ENCODE data around the gene POLR1E.

The POLR1E gene

DNA sequence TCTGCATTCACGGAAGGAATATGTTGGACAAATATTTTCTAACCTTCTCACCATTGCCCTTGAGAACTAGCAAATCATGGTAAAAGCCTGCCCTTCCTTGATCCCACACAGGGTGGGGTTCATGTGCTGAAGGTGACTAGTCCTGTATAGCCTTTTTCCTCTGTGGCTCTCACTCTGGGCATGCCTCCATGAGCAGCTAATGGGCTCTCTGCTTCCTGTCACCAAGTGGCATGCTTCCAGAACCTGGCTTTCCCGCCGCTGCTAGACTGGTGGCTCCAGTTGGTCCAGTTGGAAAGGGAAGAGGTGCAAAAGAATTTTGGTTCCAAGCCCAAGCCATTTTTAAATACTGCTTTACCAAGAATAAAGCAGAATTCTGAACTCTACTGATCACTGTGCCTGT, 54.9 kb downstream of the POLR1E start:
- DNase-seq (ENCODE audit: low read depth) = no peak

DNA sequence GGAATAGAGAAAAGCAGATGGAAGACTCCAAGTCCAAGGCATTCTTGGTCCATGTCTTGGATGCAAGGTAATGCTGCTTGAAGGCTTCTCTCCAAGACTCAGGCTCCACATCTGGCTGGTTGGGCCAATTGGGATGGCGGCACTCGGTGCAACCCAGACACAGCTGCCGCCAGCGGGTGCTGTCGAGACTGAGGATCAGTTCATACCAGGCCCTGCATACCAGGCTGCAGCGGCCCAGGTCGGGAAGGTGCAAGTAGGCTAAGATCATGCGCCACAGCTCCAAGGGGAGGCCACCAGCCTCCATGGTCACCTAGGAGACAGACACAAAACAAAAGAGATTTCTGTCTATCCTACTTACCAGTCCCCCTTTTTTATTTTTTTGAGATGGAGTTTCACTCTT, 55.7 kb downstream of the POLR1E start:
- DNase-seq (ENCODE audit: low read depth) = no peak

DNA sequence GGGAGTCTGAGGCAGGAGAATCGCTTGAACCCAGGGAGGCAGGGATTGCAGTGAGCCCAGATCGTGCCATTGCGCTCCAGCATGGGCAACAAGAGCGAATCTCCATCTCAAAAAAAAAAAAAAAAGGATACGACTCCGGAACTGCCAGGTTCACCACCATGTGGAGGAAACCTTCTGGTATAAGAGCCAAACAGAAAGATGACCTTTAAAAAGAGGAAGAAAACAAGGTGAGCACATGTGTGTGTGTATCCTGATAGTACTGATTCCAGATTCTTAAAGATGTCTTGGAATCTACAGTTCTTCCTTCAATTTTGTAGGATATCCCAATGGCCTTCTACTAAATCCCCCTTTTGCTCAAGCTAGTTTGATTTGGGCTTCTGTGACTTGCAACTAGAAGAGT, 56.7 kb downstream of the POLR1E start:
- DNase-seq (ENCODE audit: low read depth) = no peak

DNA sequence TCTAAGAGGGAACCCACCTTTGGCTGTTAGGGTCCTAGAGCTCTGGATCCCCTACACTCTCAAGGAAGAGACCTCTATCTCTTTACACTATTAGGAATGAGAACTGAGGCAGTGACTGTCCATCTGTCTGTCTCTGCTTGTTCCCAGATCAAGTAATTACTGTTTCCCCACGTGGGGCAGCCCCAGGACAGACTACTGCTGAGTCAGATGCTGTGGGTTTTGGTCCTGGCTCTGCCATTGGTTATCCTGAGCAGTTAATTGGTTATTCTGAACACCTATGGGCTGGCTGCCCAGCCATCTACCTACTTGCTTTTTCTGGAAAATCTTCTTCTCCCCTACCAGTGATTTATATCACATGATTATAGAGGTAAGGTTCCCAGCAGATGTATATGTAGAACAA, 57.1 kb downstream of the POLR1E start:
- DNase-seq (ENCODE audit: low read depth) = no peak

DNA sequence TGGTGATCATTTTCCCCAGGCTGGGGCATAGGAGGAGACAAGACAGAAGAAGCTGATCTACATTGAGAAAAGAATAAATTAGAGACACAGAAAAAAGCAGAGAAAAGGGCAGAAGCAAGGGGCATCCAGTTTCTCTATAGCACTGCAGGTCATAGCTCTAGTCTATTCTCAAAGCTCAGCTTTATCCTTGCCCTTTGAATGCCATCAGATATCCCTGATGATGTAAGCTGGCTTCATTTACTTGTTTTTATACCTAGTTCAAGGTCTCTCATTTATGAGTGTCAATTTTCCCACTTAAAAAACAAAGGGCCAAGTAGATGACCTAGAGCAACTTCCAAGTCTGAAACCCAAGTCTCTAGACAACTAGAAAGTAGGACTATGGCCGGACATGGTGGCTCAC, 57.7 kb downstream of the POLR1E start:
- no peak for DNase-seq (ENCODE audit: low read depth)

DNA sequence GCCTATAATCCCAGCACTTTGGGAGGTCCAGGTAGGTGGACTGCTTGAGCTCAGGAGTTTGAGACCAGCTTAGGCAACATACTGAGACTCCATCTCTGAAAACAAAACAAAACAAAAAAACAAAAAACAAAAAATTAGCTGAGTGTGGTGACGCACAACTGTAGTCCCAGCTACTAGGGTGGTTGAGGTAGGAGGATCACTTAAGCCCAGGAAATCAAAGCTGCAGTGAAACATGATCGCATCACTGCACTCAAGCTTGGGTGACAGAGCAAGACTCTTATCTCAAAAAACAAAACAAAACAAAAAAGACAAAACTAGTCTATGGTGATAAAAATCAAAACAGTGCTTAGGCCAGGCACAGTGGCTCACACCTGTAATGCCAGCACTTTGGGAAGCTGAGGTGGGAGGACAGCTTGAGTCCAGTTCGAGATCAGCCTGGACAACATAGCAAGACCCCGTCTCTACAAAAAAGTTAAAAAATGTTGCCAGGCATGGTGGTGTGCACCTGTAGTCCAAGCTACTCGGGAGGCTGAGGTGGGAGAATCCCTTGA, 61.7 kb downstream of the POLR1E start:
- no peak for DNase-seq (ENCODE audit: low read depth)

DNA sequence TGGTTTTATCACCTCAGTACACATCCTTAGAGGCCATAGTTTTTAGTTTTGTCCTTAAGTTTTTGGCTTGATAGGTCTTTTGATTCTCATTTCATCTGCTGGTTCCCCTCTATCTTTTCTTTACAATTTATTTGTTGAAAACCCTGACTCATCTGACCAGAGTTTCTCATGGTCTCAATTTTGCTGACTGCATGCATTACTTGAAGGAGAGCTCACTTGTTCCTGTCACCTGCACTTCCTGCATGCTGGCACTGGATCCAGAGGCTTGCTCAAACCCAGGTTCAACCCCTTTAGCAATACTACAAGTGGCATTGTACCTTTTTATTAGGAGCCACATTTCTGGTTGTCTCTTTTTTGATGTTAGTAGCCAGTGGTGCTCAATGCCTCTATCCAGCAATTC, 63.8 kb downstream of the POLR1E start:
- DNase-seq (ENCODE audit: low read depth) = no peak

DNA sequence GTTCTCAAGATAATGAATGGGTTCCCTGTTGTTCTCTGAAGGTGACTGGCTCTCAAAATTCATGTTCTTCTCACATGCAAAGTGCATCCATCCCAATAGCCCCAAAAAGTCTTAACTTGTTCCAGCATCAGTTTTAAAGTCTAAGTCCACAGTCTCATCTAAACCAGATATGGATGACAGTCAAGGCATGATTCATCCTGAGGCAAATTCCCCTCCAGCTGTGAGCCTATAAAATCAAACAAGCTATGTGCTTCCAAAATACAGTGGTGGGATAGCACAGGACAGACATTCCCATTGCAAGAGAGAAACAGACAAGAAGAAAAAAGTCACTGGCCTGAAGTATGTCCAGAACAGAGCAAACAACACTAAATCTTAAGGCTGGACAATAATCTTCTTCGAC, 65.0 kb downstream of the POLR1E start:
- DNase-seq (ENCODE audit: low read depth) = no peak

DNA sequence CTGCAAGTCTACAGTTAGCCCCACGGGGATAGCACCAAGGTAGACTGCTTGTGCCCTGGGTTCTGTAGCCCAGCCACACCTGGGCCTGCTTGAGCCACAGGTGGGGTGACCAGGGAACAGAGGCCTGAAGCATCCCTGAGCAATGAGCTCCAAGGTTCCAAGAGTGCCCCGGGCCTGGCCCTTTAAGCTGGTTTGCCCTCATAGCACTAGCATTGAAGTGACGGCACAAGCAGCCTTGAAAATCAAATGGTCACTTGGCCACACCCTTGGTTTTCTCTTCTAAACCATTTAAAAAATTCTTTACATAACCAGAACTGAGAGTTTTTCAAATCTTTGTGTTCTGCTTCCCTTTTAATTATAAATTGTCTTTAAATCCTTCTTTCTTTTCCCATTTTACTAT, 65.7 kb downstream of the POLR1E start:
- DNase-seq (ENCODE audit: low read depth) = no peak

DNA sequence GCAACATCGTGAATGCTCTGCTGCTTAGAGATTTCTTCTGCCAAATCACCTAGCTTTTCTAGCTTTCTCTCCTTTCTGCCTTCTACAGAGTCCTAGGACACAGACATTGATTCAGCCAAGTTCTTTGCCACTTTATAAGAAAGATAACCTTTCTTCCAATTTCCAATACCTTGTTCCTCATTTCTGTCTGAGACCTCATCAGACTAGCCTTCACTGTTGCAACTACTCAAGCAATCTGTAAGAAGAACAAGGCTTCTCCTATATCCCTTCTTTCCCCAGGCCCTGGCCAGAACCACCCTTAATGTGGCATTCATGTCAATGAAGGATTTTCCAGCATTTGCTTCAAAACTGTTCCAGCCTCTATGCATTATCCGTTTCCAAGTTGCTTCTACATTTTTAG, 66.1 kb downstream of the POLR1E start:
- DNase-seq (ENCODE audit: low read depth) = no peak
